Esophagus muscularis mucosa (tissue), 4 donors: ENCODE results near the gene ADGRB2. TPM values are rescaled to one million over a fixed set of nuclear protein-coding genes. Genes with fewer than 3 reads are reported as not detected.
"Not testable (repeated sequence)": the region's sequence is repeated elsewhere in the genome, so short reads cannot be mapped to it uniquely, and the experiment has no call there.

Source experiments
- DNase-seq: peaks from one replicate; pipeline ENCODE4 v3.0.0-alpha.2; 2017; ENCODE audit errors: extremely low spot score
- H3K27ac ChIP-seq, 4 donors: fragments of 200-600 bp; sonication (generic); replicated peaks in 1 of 4; 1 replicate in 3 of 4; 2 replicates in 1 of 4; pipeline ENCODE4 v1.5.1; 2016 to 2019; ENCODE audit warnings: mild to moderate bottlenecking in 1 of 4
- H3K27me3 ChIP-seq, 4 donors: fragments of 200-600 bp; sonication (generic); one replicate each; pipeline versions ENCODE4 v1.5.1 to v1.6.0; 2016 to 2019
- H3K36me3 ChIP-seq, 4 donors: fragments of 200-600 bp; sonication (generic); one replicate each; pipeline ENCODE4 v1.5.1; 2016 to 2019
- H3K4me1 ChIP-seq, 4 donors: fragments of 200-600 bp; sonication (generic); one replicate each; pipeline ENCODE4 v1.5.1; 2016 to 2019
- H3K4me3 ChIP-seq, 4 donors: fragments of 200-600 bp; sonication (generic); 1 replicate in 2 of 4; 2 replicates in 2 of 4; pipeline ENCODE4 v1.5.1; 2016 to 2019; ENCODE audit warnings: mild to moderate bottlenecking in 4 of 4, moderate library complexity in 1 of 4
- H3K9me3 ChIP-seq, 4 donors: fragments of 200-600 bp; sonication (generic); 1 replicate in 3 of 4; 2 replicates in 1 of 4; pipeline ENCODE4 v1.5.1; 2016 to 2019
- EP300 ChIP-seq: sonication (generic); formaldehyde crosslinking; IDR thresholded peaks from one replicate; pipeline ENCODE4 v1.6.1; 2017; ENCODE audit warnings: antibody characterized with exemption
- POLR2A ChIP-seq: fragments of 450-650 bp; IDR thresholded peaks from one replicate; pipeline ENCODE4 v1.6.1; 2017; ENCODE audit warnings: antibody characterized with exemption, moderate library complexity, mild to moderate bottlenecking, low read depth
- POLR2AphosphoS5 ChIP-seq, 2 donors: sonication (generic); formaldehyde crosslinking; IDR thresholded peaks; one replicate each; pipeline ENCODE4 v1.6.1; 2017; ENCODE audit warnings: antibody characterized with exemption in 2 of 2
- WGBS: methylation state at CpG from one replicate; pipeline ENCODE4 v1.1.5; 2018; 5-methylcytosine and 5-hydroxymethylcytosine counted together
- intact Hi-C: fragments of 100-400 bp; cut with DNase I; formaldehyde crosslinking; loops from one replicate; pipeline ENCODE4 v1.15.1; 2023
- total RNA-seq, 4 donors: library from RNA; depleted of rRNA; stranded (reverse); fragments of >200 nt; gene quantifications; one replicate each; pipeline versions ENCODE4 v1.1.0 to v1.2.1, GENCODE V29; 2016
- TF ChIP-seq, protein P1 (sequence below), 3 experiments: fragments of 200-600 bp in 2 of 3; fragments of 450-650 bp in 1 of 3; sonication (generic) in 2 of 3; IDR thresholded peaks; one replicate each; pipeline ENCODE4 v1.5.1; 2017 to 2019; ENCODE audit warnings: antibody characterized with exemption in 3 of 3, mild to moderate bottlenecking in 2 of 3, moderate library complexity in 1 of 3

Gene ADGRB2
- total RNA-seq, 4 donors from 2014 or later: 0.83 to 4.2 (median 2.1) TPM

DNA sequence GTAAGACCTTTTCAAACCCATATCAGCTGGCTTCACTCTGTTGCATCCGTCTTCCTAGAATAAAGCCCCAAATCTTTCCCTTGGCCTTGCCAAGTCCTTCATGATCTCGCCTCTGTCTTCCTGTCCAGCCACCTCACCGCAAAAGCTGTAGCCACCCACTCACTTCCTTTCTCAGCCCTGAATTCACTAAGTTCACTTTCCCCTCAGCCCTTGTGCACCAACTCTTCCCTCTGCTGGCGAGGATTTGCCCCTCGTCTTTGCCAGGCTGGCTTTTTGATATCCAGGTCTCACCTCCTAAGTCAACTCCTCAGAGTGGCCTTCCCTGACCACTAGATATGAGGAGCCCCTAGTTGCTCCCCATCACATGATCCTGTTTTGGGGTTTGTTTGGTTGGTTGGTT lies 56.4 kb downstream of the ADGRB2 start:
- Histone ChIP-seq H3K4me1 (peaks cover 27 to 61% (median 43%) of the 10 kb centered on the region in 4 donors), H3K4me3 (no peak overlapping the region), H3K27ac (no peak overlapping the region), H3K9me3 (no peaks in the 10 kb centered on the region), H3K36me3 (no peaks in the 10 kb centered on the region), H3K27me3 (no peaks in the 10 kb centered on the region)
- DNase-seq: no peak
- WGBS: 37% methylated on average over 5 of the region's 5 CpGs
- TF ChIP-seq EP300: no peak
- no peak for TF ChIP-seq POLR2AphosphoS5 (IDR thresholded peaks at IDR 0.05)
- TF ChIP-seq POLR2A: no peak
- TF ChIP-seq, protein P1, sequence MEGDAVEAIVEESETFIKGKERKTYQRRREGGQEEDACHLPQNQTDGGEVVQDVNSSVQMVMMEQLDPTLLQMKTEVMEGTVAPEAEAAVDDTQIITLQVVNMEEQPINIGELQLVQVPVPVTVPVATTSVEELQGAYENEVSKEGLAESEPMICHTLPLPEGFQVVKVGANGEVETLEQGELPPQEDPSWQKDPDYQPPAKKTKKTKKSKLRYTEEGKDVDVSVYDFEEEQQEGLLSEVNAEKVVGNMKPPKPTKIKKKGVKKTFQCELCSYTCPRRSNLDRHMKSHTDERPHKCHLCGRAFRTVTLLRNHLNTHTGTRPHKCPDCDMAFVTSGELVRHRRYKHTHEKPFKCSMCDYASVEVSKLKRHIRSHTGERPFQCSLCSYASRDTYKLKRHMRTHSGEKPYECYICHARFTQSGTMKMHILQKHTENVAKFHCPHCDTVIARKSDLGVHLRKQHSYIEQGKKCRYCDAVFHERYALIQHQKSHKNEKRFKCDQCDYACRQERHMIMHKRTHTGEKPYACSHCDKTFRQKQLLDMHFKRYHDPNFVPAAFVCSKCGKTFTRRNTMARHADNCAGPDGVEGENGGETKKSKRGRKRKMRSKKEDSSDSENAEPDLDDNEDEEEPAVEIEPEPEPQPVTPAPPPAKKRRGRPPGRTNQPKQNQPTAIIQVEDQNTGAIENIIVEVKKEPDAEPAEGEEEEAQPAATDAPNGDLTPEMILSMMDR (IDR thresholded peaks at IDR 0.05): no peak
- intact Hi-C loops: loop anchor here (10.0 kb wide), 1 partner anchor 143 kb away; no protein-coding TSS in a partner anchor

DNA sequence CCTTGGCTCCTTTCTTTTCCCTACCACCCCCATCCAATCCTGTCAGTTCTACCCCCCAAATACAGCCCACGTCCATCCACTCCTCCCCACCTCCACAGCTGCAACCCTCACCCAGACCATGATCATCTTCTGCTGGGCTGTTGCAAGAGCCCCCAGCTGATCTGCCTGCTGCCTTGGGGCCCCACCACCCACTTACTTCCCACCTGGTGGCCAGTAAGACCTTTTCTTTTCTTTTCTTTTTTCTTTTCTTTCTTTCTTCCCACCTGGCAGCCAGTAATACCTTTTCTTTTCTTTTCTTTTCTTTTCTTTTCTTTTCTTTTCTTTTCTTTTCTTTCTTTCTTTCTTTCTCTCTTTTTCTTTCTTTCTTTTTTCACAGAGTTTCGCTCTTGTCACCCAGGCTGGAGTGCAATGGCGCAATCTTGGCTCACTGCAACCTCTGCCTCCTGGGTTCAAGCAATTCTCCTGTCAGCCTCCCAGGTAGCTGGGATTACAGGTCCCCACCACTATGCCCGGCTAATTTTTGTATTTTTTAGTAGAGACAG lies 57.0 kb downstream of the ADGRB2 start:
- 79% methylated on average over 4 of the region's 4 CpGs for WGBS
- intact Hi-C loops: loop anchor here (10.0 kb wide), 1 partner anchor 142 kb away; no protein-coding TSS in a partner anchor

DNA sequence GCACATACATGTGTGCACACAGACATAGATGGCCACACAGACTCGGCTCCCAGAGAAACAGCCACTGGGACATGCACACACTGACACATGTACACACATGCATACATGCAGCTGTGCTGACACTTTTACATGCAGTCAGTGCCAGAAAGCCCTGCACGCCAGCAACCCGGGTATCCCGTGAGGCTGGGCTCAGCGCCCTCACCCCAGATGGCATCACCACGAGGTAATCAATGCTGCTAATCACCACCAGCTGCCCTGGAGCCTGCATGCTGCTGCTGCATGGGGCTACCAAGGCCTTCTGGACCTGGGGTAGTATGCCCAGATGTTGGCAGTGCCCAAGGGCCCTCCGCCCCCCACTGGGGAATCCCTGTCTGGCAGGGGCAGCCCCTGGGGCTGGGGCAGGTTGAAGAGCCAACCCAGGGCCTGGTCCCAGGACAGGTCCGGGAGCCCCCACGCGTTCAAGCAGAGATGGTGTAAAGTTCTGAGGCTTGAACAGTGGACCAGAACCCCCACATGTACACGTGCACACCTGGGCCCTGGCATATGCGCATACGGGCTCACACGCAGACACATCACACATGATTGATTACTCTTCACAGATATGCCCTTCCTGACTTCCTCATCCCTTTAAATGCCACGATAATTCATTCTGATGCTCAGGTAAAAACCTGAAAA lies 57.6 kb downstream of the ADGRB2 start:
- no peaks in the 10 kb centered on the region for H3K9me3 ChIP-seq
- H3K4me1 ChIP-seq: peaks cover 27 to 61% (median 43%) of the 10 kb centered on the region in 4 donors
- DNase-seq: no peak
- H3K4me3 ChIP-seq: no peak overlapping the region
- no peaks in the 10 kb centered on the region for H3K27me3 ChIP-seq
- H3K36me3 ChIP-seq: no peaks in the 10 kb centered on the region
- TF ChIP-seq POLR2AphosphoS5 (IDR thresholded peaks at IDR 0.05) (no peak), POLR2A (no peak)
- H3K27ac ChIP-seq: no peak overlapping the region
- WGBS: 82% methylated on average over 15 of the region's 15 CpGs
- intact Hi-C loops: loop anchor here (10.0 kb wide), 1 partner anchor 142 kb away; no protein-coding TSS in a partner anchor

More for the DNA sequence above, 57.0 kb downstream of the ADGRB2 start:
- H3K36me3 ChIP-seq, H3K27me3 ChIP-seq, H3K9me3 ChIP-seq, DNase-seq, H3K27ac ChIP-seq, H3K4me3 ChIP-seq: not testable (repeated sequence)
- peaks cover 23 to 61% (median 43%) of the 10 kb centered on the region in 4 donors for H3K4me1 ChIP-seq

DNA sequence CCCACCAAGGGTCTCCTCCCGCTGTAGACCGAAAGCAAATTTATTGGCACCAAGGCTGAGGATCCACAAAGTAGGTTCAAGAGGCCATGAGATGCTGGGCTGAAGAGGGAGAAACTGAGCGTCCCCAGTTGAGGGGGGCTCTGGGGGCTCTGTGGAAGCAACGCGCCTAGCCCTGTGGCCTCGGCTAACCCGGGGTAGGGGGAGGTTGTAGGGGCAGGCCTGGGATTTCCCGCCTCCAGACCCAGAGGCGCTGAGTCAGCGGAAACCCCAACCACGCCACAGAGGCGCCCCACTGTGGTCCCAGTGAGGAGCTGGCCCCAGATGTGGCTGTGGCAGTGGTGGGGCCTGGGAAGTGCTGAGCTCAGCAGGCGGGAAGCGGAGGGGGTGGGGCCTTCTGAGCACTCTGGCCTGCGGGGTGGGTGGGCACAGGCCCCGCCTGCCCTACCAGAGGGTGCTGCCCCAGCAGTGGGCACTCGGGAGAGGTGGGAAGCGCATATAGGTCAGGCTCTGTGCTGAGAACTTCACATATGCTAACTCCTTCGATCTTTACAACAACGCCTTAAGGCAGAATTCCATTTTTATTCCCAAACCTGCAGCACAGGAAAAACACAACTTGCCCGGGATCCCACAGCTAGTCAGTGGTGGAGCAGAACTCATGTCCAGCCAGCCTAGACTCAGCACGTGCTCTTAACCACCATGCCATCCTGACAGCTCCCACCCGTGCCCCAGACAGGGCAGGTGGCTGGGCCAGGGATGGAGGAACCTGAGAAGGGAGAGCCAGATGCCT lies 58.9 kb downstream of the ADGRB2 start:
- Histone ChIP-seq H3K27me3 (no peaks in the 10 kb centered on the region), H3K9me3 (no peaks in the 10 kb centered on the region), H3K4me1 (peaks cover 40 to 66% (median 54%) of the 10 kb centered on the region in 4 donors), H3K36me3 (no peaks in the 10 kb centered on the region), H3K4me3 (peak overlapping the region; percentile 52 to 59 (median 54)), H3K27ac (peak overlapping the region; percentile 81 to 87 (median 84))
- WGBS: 59% methylated on average over 7 of the region's 23 CpGs
- DNase-seq: no peak
- intact Hi-C loops: loop anchor here (10.0 kb wide), 1 partner anchor 140 kb away; no protein-coding TSS in a partner anchor
- TF ChIP-seq POLR2AphosphoS5 (IDR thresholded peaks at IDR 0.05) (peak in 1 of 2 donors; percentile 7), EP300 (no peak)
- TF ChIP-seq, protein P1 (IDR thresholded peaks at IDR 0.05): peak; percentile 27 to 47 (median 44)

DNA sequence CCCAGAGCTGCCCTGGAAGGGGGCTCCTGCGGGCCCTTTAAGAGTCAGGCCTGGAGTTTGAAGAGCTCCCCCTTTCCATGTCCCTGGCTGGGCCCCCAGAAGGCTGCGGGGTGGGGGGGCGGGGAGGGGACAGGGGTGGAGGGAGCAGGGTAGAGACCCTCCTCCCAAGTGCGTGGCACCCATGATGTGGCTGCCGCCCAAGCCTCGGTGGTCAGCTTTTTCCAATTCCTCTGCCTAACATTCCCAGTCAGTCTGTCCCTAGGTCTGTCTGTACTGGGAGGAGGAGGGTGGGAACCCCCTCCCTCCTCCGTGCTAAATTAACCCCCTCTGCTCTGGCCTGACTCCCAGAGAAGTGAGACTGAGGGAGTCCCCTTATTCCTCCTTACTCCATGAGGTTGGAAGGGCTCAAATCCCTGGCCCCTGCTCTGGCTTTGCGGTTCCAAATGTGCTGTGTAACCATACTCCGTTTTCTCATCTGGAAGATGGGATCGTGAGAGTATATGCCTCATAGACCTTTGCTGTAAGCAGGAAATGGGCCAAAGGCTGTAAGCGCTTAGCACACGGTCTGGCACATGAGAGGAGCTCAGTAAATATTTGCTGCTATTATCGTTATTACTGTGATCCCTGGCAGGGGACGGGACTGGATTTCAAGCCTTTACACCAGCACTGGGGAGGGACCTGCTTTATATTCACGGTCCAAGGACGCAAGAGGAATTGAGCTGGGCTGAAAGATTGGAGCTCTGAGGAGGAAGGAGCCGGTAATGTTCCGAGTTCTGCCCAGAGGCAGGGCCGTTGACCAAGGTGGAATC lies 59.7 kb downstream of the ADGRB2 start:
- WGBS: 19% methylated on average over 14 of the region's 19 CpGs
- H3K27ac ChIP-seq: peak overlapping the region; percentile 81 to 87 (median 84)
- no peaks in the 10 kb centered on the region for H3K36me3 ChIP-seq
- DNase-seq: no peak
- no peaks in the 10 kb centered on the region for H3K27me3 ChIP-seq
- no peaks in the 10 kb centered on the region for H3K9me3 ChIP-seq
- intact Hi-C loops: loop anchor here (10.0 kb wide), 1 partner anchor 140 kb away; no protein-coding TSS in a partner anchor
- TF ChIP-seq EP300 (no peak), POLR2AphosphoS5 (IDR thresholded peaks at IDR 0.05) (peak; percentile 30 to 43)
- peak overlapping the region; percentile 52 to 59 (median 54) for H3K4me3 ChIP-seq
- H3K4me1 ChIP-seq: peaks cover 47 to 74% (median 62%) of the 10 kb centered on the region in 4 donors
